Pancreas (tissue), 10 donors: Measurements from ENCODE around the gene TMPRSS15. TPM values are rescaled to one million over a fixed set of nuclear protein-coding genes. Genes with fewer than 3 reads are reported as not detected.

ENCODE experiments used
- ATAC-seq, 4 donors: fragments of 200-7000 bp; cut with Tn5 transposase; one replicate each; pipeline versions ENCODE4 v1.8.0 to v1.9.1; 2020; ENCODE audit warnings: mild to moderate bottlenecking in 4 of 4, moderate library complexity in 4 of 4
- DNase-seq, 6 donors: peaks; one replicate each; pipeline ENCODE4 v3.0.0-alpha.2; 2020
- FAIRE-seq: peaks from 2 replicates; lab custom pipeline; 2012; peaks lifted over from hg19 to GRCh38; lab: Jason Lieb, UNC
- H3K27ac ChIP-seq, 4 donors: fragments of 200-600 bp; sonication (generic); 1 replicate in 3 of 4; 2 replicates in 1 of 4; pipeline versions ENCODE4 v1.5.0 to v1.8.0; 2020
- H3K27me3 ChIP-seq, 4 donors: fragments of 200-600 bp; one replicate each; pipeline ENCODE4 v1.8.0; 2021
- H3K36me3 ChIP-seq, 3 donors: fragments of 200-600 bp; sonication (generic) in 1 of 3; one replicate each; pipeline versions ENCODE4 v1.5.0 to v1.8.0; 2020 to 2021
- H3K4me1 ChIP-seq, 3 donors: fragments of 200-600 bp; one replicate each; pipeline ENCODE4 v1.8.0; 2021
- H3K4me3 ChIP-seq, 4 donors: fragments of 200-600 bp; sonication (generic) in 2 of 4; one replicate each; pipeline versions ENCODE4 v1.5.0 to v1.8.0; 2020 to 2021
- H3K9me3 ChIP-seq, 4 donors: fragments of 200-600 bp; one replicate each; pipeline ENCODE4 v1.8.0; 2021
- WGBS, 2 donors: extraction: QIAGEN DNeasy Blood & Tissue Kit; methylation state at CpG; one replicate each; pipeline ENCODE4 v1.1.7; 2013; 5-methylcytosine and 5-hydroxymethylcytosine counted together
- intact Hi-C, 3 donors: fragments of 100-400 bp; cut with DNase I; formaldehyde crosslinking; loops; one replicate each; pipeline versions ENCODE4 v1.11.1 to v1.14.2; 2022
- polyA plus RNA-seq, 2 donors: library from polyadenylated mRNA; stranded (reverse); fragments of 200-250 nt; gene quantifications; one replicate each; pipeline ENCODE4 v1.2.3, GENCODE V29; 2013
- total RNA-seq, 6 donors: library from RNA; stranded (reverse); fragmentation: NEBNext Ultra II Directional in 4 of 6; extraction: Animal tissue kit (Norgen Biotek cat#: 25700) in 4 of 6; gene quantifications; one replicate each; pipeline versions ENCODE4 v1.2.1 to v1.2.4, GENCODE V29; 2021 to 2023
- TF ChIP-seq, protein P1 (sequence below), 4 donors: fragments of 200-600 bp; sonication (generic) in 3 of 4; IDR thresholded peaks; one replicate each; pipeline versions ENCODE4 v1.5.0 to v1.8.0; 2021; ENCODE audit warnings: antibody characterized with exemption in 4 of 4
- donor health status: healthy with polysubstance abuse.
- donor health status: DM: no; HTN: no; CAD: no; lungs with moderate emphysema.
- donor health status: DM: no; HTN: no; CAD: no.
- donor health status: control.
- donor health status: control.
- donor health status: Bipolar disorder and iron deficiency.
- donor health status: DM: yes; HTN: yes; CAD: no.
- donor health status: DM: no; HTN: no; CAD: no.
- donor health status: DM: no; HTN: no; CAD: no.
- donor health status: DM: yes; HTN: yes; CAD: no.

The TMPRSS15 gene
- total and polyA plus RNA-seq, 8 donors: not detected

DNA sequence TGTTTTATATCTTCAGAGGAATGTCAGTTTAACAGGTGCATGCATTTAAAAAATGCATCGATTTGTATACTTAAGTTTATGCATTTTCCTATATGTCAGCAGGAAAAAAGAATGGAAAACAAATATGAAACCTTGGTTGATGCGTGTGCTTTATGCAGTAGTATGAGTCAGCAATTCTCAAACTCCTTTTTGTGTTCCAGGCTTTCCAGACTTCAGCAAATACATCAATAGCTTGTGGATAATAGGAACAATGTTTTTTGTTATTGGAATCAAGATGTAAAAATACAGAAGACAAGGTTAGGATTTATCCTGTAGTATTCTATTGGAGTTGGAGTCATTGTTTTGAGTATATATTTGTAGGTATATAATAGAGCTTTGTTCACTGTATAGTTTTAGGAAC is 113.7 kb downstream of the TMPRSS15 start:
- Histone ChIP-seq H3K27me3 (peaks cover 0 to 3% (median 0%) of the 10 kb centered on the region in 4 donors), H3K9me3 (no peaks in the 10 kb centered on the region), H3K27ac (no peak overlapping the region), H3K36me3 (no peaks in the 10 kb centered on the region), H3K4me3 (no peak overlapping the region), H3K4me1 (no peaks in the 10 kb centered on the region)
- FAIRE-seq: no peak
- intact Hi-C loops: no loop called here
- TF ChIP-seq, protein P1, sequence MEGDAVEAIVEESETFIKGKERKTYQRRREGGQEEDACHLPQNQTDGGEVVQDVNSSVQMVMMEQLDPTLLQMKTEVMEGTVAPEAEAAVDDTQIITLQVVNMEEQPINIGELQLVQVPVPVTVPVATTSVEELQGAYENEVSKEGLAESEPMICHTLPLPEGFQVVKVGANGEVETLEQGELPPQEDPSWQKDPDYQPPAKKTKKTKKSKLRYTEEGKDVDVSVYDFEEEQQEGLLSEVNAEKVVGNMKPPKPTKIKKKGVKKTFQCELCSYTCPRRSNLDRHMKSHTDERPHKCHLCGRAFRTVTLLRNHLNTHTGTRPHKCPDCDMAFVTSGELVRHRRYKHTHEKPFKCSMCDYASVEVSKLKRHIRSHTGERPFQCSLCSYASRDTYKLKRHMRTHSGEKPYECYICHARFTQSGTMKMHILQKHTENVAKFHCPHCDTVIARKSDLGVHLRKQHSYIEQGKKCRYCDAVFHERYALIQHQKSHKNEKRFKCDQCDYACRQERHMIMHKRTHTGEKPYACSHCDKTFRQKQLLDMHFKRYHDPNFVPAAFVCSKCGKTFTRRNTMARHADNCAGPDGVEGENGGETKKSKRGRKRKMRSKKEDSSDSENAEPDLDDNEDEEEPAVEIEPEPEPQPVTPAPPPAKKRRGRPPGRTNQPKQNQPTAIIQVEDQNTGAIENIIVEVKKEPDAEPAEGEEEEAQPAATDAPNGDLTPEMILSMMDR (IDR thresholded peaks at IDR 0.05): no peak
- WGBS, 2 donors: 30 to 31% methylated on average over 2 of the region's 2 CpGs
- no peak for ATAC-seq
- DNase-seq: no peak

GRCh38 chr21:18285379-18285778 is 118.2 kb downstream of the TMPRSS15 start:
- 57 to 71% methylated on average over 4 of the region's 4 CpGs for WGBS, 2 donors
- intact Hi-C loops: no loop called here
- FAIRE-seq (no peak), DNase-seq (no peak), ATAC-seq (no peak)
- Histone ChIP-seq H3K4me1 (no peaks in the 10 kb centered on the region), H3K36me3 (no peaks in the 10 kb centered on the region), H3K27me3 (no peaks in the 10 kb centered on the region), H3K27ac (no peak overlapping the region), H3K9me3 (no peaks in the 10 kb centered on the region), H3K4me3 (no peak overlapping the region)
- TF ChIP-seq, protein P1 (IDR thresholded peaks at IDR 0.05): no peak

DNA sequence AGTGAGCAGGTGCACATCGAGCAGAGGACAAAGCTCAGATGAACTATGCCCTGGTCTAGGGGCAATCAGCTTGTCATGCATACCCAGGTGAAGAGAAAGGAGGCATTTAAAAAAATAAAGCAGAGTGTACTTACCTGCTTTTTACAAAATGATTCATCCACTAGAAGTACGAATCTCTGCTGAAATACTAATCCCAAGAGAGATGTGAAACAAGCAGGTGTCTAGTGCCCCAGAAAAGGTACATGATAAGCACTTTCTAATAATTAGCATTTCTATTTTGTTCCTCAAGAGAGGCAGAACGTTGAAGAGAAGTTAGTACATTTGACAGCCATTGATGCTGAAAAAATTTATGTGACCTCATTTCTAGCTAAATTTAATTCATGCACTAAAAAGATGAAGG is 127.8 kb downstream of the TMPRSS15 start:
- H3K9me3 ChIP-seq: no peaks in the 10 kb centered on the region
- no peak overlapping the region for H3K27ac ChIP-seq
- 22 to 32% methylated on average over 3 of the region's 3 CpGs for WGBS, 2 donors
- H3K36me3 ChIP-seq: no peaks in the 10 kb centered on the region
- TF ChIP-seq, protein P1 (IDR thresholded peaks at IDR 0.05): no peak
- no peaks in the 10 kb centered on the region for H3K27me3 ChIP-seq
- H3K4me3 ChIP-seq: no peak overlapping the region
- intact Hi-C loops: no loop called here
- no peaks in the 10 kb centered on the region for H3K4me1 ChIP-seq
- FAIRE-seq: no peak
- no peak for DNase-seq
- ATAC-seq: no peak

GRCh38 chr21:18274370-18274769 is 129.2 kb downstream of the TMPRSS15 start:
- ATAC-seq (no peak), DNase-seq (no peak), FAIRE-seq (no peak)
- Histone ChIP-seq H3K27ac (no peak overlapping the region), H3K4me3 (no peak overlapping the region), H3K27me3 (no peaks in the 10 kb centered on the region), H3K9me3 (no peaks in the 10 kb centered on the region), H3K4me1 (no peaks in the 10 kb centered on the region), H3K36me3 (no peaks in the 10 kb centered on the region)
- TF ChIP-seq, protein P1 (IDR thresholded peaks at IDR 0.05): no peak
- intact Hi-C loops: no loop called here
- WGBS, 2 donors: 39 to 53% methylated on average over 5 of the region's 5 CpGs

DNA sequence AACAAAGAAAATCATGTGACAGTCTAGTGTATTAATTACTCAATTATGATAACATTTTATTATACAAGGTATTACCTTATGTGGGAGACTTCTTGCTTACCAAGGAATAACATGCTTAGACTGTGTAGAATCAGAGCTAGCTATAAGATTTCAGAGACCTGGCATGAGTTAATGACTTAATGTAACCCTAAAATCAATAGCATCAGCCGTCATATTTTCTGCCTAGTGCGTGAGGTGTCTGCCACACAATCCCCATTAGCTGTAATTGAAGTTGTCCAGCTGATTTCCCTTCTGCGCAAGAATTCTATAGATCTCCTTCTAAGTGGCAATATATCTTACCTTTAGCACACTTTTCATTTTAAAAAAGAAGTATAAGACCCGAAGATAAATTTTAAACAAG is 130.2 kb downstream of the TMPRSS15 start:
- ATAC-seq: no peak
- no peaks in the 10 kb centered on the region for H3K4me1 ChIP-seq
- no peak for FAIRE-seq
- H3K27me3 ChIP-seq: no peaks in the 10 kb centered on the region
- no peak overlapping the region for H3K27ac ChIP-seq
- intact Hi-C loops: no loop called here
- TF ChIP-seq, protein P1 (IDR thresholded peaks at IDR 0.05): no peak
- no peak for DNase-seq
- no peak overlapping the region for H3K4me3 ChIP-seq
- no peaks in the 10 kb centered on the region for H3K36me3 ChIP-seq
- H3K9me3 ChIP-seq: no peaks in the 10 kb centered on the region
- WGBS, 2 donors: 39 to 44% methylated on average over 4 of the region's 4 CpGs
